Measurements from ENCODE around the gene HIRA. TPM values are rescaled to one million over a fixed set of nuclear protein-coding genes. Genes with fewer than 3 reads are reported as not detected.
"Not testable (repeated sequence)": the region's sequence is repeated elsewhere in the genome, so short reads cannot be mapped to it uniquely, and the experiment has no call there.

The HIRA gene
- total RNA-seq, 1 experiment from 2014 or later, result 22.9 TPM

- no peak for DNase-seq (ENCODE audit: low read depth)
- in situ Hi-C loops (cut with HindIII; ENCODE audit: low pct_unique_long_range_greater_than_20kb, low sequenced_read_pairs), result no loop called here
These were observed 15.2 kb upstream of the HIRA start for GRCh38 chr22:19446603-19447329.

DNA sequence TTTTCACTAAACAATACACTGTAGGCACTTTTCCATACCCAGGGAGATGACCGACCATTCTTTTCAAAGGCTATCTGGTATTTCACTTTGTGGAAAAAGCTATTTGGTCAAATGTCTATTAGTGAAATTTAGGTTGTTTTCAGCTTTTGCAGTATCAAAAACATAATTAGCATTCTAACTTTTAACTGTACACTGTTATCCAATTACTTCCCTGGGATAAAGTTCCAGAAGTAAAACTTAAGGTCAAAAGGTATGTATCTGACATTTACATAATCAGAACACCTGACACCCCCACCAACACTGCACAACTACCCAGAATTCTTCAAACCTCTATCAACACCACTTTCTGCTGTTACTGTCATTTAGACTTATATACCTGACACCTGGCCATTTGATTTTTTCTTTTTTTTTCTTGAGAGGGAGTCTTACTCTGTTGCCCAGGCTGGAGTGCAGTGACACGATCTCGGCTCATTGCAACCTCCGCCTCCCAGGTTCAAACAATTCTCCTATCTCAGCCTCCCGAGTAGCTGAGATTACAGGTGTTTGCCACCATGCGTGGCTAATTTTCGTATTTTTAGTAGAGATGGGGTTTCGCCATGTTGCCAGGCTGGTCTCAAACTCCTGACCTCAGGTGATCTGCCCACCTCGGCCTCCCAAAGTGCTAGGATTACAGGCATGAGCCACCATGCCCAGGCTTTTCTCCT is 13.9 kb upstream of the HIRA start:
- in situ Hi-C loops (cut with HindIII; ENCODE audit: low pct_unique_long_range_greater_than_20kb, low sequenced_read_pairs); DNase-seq (ENCODE audit: low read depth): not testable (repeated sequence)

DNA sequence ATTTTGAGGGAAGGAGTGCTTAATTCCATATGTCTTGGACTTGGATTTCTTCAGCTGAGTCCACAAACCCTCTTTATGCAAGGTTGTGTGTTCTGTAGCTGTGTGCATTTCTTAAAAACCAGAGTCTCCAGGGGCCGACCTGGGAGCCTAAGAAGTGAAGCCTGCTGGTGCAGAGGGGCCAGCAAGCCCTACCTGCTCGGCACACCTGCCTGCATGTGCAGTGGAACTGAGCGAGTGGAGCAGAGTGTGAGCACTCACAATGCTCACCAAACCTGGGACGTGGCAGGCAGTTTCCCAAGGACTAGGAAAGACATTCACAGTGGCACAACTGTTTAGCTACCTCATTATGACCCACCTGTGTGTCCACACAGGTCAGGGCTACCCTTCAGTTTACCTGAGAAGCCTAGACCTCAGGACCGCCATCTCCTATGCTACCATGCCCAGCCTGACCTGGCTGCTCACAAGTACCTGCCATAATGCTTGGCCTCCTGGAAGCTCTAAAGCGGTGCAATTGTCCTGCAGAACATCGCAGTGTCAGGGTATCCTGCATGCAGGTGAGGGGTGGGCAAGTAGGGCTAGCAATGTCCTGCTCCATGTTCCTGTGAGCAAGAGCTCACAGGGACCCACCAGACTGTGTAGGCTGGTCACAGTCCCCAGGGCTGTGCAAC is 12.1 kb upstream of the HIRA start:
- in situ Hi-C loops (cut with HindIII; ENCODE audit: low pct_unique_long_range_greater_than_20kb, low sequenced_read_pairs), result no loop called here
- no peak for DNase-seq (ENCODE audit: low read depth)

DNA sequence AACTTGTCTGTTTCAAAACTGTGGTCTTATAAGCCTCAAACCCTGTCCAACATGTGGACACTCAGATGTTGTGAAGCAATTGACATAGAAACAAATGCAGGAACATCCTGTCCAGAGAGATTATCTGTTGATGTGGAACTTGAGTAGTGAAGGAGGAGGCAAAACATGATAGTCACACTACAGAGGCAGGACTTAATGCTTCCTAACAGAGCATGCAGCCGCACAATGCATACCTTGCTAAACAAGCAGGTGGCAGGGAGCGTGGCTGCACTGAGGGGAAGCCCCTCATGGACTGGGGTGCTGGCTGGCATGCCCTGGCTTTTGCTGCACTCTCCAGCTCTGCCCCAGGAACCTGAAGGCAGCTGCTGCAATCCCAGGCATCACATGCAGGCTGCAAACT is 10.6 kb upstream of the HIRA start:
- DNase-seq (ENCODE audit: low read depth), result no peak
- in situ Hi-C loops (cut with HindIII; ENCODE audit: low pct_unique_long_range_greater_than_20kb, low sequenced_read_pairs), result no loop called here

GRCh38 chr22:19440411-19441195 is 9.1 kb upstream of the HIRA start:
- DNase-seq (ENCODE audit: low read depth), result no peak
- in situ Hi-C loops (cut with HindIII; ENCODE audit: low pct_unique_long_range_greater_than_20kb, low sequenced_read_pairs), result no loop called here

DNA sequence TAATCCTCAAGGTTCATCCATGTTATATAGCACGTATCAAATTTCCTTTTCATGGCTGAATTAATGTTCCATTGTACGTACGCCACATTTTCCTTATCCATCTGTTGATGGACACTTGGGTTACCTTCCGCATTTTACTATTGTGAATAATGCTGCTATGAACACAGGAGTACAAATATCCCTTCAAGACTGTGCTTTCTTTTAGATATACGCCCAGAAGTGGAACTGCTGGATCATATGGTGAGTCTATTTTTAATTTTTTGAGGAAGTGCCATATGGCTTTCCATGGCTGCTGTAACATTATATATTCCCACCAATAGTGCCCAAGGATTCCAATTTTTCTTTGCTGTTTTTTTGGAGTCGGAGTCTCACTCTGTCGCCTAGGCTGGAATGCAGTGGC is 6.8 kb upstream of the HIRA start:
- no peak for DNase-seq (ENCODE audit: low read depth)
- in situ Hi-C loops (cut with HindIII; ENCODE audit: low pct_unique_long_range_greater_than_20kb, low sequenced_read_pairs), result no loop called here

GRCh38 chr22:19436444-19437161 is 5.1 kb upstream of the HIRA start:
- in situ Hi-C loops (cut with HindIII; ENCODE audit: low pct_unique_long_range_greater_than_20kb, low sequenced_read_pairs); DNase-seq (ENCODE audit: low read depth): not testable (repeated sequence)

DNA sequence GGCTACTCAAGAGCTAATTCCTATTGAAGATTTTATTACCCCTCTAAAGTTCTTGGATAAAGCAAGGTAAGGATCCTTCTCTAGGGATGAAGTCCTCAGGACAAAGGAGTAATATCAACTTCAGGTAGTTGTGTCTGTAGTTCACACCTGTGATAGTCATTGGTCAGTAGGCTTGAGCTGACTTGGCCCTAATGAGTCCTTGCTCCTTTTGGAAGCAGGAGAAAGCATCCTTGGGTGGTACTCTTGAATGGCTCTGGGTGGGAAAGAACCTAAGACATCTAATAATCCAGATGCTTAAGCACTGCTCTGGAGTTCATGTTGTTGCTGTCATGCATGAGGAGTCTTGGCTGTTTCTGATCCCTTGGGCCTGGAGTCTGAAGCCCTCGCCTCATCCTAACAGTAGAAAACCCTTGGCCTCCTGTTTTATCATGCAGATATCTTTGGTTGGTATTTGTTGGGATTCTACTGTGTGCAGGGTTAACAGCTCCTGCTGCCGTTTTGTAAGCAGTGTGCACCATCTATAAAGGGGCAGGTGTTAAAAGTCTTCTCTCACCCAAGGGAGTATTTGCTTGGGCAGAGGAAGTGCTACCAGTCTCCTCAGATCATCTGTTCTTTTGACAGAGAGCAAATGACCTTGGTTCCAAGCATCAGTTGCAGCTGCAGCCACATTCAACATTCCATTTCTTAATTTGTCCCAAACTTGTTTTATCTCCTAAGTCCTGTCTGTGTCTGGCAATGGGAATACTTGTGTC is 3.5 kb upstream of the HIRA start:
- in situ Hi-C loops (cut with HindIII; ENCODE audit: low pct_unique_long_range_greater_than_20kb, low sequenced_read_pairs), result no loop called here
- DNase-seq (ENCODE audit: low read depth), result no peak

- DNase-seq (ENCODE audit: low read depth), result no peak
- in situ Hi-C loops (cut with HindIII; ENCODE audit: low pct_unique_long_range_greater_than_20kb, low sequenced_read_pairs), result no loop called here
These were observed 2.9 kb upstream of the HIRA start for GRCh38 chr22:19434401-19434800.

- peak; percentile 96 for DNase-seq (ENCODE audit: low read depth)
- in situ Hi-C loops (cut with HindIII; ENCODE audit: low pct_unique_long_range_greater_than_20kb, low sequenced_read_pairs), result no loop called here
These were observed 759 bp upstream of the HIRA start, which contains the start of gene MRPL40 for GRCh38 chr22:19432133-19432851. TSS of gene MRPL40 (plus strand) at chr22:19432545. CDS start at chr22:19432555, 10 bp downstream.

DNA sequence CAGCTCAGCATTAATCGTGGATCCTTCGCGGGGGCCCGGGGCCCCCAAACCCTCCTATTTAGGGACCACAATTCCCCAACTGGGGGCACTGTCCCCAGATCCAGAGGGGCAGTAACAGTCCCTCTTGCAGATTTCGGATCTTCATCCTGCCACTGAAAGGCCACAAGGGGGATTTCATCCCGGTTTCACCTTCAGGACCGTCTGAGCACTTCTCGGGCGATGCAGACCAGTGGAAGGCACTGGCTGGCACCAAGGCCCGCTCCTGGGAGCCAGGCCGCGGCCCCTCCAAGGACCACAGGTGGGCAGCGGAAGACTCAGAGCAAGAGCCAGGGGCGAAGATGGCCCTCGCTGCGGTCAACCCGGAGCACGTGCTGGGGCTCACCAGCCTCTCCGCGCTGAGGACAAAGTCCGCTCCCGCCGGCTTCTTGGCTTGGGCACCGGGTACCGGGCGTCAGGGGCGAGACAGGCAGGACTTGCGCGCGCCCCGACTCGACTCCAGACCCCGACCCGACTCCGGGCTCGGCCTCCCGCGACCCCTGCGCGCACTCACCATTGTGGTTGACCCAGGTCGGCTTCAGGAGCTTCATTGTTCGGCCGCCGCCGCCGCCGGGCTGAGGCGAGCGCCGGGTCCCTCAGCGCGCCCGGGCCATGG is 517 bp downstream of the HIRA start:
- peak; percentile 51 for DNase-seq (ENCODE audit: low read depth)
- in situ Hi-C loops (cut with HindIII; ENCODE audit: low pct_unique_long_range_greater_than_20kb, low sequenced_read_pairs), result no loop called here

DNA sequence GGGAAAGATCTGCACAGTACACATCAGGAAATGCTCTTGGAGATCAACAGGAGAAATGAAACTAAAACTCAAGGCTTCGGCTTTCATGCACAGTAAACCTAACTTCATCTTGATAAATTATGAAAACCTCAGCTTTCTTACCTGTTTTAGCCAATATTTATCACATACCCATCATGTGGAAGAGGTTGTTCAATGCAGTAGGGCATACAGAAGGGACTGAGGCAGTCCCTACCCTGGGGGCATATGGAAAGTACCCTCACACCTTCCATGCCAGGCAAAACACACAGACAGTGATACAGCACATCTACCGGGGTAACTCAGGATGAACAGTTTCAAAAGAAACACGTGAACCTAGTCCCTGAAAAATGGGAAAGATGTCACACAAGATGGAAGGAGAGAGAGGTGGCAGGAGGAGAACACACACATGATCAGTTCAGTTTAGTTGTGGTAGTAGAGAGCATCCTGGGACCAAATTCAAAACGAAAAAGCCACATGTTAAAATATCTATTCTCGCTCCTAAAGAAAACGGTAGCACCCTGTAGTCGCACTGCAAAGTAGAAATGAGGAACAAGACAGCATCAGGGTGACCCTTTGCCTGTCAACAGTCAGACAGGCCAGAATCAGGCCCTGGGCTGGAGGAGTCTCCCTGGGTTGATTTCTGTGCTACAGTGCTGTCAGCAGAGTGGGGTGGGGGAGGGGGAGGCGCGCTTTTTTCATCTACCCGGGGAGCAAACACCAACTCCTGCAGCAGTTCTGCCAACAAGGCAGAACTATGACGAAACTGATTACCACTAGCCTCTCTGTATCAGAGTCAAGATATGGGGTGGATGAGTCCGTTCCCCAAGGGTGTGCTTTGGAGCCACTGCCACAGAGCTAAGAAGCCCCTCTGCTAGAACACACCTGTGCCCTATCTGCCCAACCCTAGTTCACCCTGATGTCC is 1.3 kb downstream of the HIRA start:
- in situ Hi-C loops (cut with HindIII; ENCODE audit: low pct_unique_long_range_greater_than_20kb, low sequenced_read_pairs), result no loop called here
- peak; percentile 32 for DNase-seq (ENCODE audit: low read depth)

- in situ Hi-C loops (cut with HindIII; ENCODE audit: low pct_unique_long_range_greater_than_20kb, low sequenced_read_pairs), result no loop called here
- no peak for DNase-seq (ENCODE audit: low read depth)
These were observed 7.4 kb downstream of the HIRA start for GRCh38 chr22:19424186-19424500.

DNA sequence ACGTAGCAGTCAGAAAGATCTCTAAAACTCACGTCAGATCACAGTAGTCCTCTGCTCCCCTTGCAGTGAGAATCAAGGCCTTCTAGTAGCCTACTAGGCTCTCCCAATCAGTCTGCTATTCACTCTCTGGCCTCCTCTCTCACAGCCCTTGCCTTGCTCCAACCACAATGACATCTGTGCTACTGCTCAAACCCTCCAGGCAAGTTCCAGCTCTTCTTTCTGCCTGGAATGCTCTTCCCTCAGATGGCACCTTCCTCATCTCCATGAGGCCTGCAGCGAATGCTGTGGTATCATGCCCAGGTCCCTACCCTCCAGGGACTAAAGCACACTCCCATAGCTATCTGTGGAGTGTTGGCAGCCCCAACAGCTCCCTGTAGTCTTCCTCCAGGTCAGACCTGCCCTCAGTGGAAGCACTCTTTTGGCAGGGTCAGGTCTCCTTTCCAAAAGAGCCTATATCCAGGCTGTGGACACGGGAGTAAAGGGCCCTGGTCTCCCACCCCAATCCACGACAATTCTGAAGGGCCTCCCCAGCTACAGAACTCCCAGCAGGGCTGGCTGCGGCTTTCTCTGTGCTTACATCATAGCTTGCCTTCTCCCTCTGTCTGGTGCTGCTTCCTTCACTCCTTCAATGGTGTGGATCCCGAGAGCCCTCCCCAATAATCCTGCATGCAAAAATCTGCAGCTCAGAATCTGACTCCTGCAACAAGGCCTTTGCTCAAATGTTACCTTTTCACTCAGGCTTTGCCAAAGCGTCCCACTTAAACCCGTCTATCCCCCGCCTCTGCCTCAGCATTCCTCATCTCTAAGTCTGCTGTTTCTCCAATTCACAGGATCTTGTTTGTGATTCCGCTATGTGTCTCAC is 8.9 kb downstream of the HIRA start:
- in situ Hi-C loops (cut with HindIII; ENCODE audit: low pct_unique_long_range_greater_than_20kb, low sequenced_read_pairs), result no loop called here
- DNase-seq (ENCODE audit: low read depth), result no peak

GRCh38 chr22:19420321-19420720 is 11.2 kb downstream of the HIRA start:
- in situ Hi-C loops (cut with HindIII; ENCODE audit: low pct_unique_long_range_greater_than_20kb, low sequenced_read_pairs), result no loop called here
- no peak for DNase-seq (ENCODE audit: low read depth)

All from Caki2 (cell line).